CD4-positive, alpha-beta T cell treated with Interleukin-6 for 4 hours (primary cell): ENCODE results near the gene AKAIN1.
A peak's percentile ranks its signal among the peaks of the same experiment; 100 is the strongest.

Source experiments
- DNase-seq: peaks from one replicate; pipeline ENCODE4 v3.0.0-alpha.2; 2020; ENCODE audit warnings: mixed read lengths

AKAIN1 gene, protein sequence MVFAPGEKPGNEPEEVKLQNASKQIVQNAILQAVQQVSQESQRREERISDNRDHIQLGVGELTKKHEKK

DNA sequence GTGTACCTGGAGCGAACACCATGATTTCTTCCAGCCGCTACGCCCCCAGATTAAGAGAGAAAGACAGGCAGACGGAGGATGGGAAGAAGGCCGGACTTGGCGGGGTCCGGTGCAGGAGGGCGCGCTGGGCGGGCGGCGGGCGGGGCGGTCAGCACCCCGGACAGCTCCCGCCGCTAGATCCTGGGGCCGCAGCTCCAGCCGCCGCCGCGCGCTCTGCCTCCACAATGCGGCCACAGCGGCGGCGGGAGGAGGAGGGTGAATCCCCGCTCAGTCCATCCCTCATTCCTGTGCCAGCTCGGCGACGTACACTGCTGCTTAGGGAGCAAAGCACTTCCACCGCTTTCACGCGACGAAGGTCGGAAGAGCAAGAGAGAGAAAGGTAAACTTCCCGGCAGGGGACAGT is at the start of gene AKAIN1:
Gene AKAIN1 (minus strand): TSS at position 226 of the 403 bp plus-strand sequence. CDS start 204 bp downstream, at position 22.
- DNase-seq = peak; percentile 38

DNA sequence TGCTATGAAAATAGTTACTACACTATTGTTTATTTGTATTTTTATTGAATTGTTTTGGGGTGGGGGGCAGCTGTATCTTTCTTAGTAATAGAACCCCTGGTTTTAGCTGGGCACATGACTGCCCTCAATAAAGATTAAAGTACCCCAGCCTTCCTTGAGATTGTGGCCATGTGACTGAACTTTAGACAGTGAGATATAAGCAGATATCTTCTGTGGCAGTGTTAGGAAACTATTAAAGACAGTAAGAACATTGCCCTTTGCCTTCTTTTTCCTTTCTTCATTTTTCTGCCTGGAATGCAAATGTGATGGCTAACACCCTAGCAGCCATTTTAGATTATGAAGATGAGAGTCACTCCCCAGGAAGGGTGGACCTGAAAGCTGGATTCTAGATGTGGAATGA is 47.9 kb upstream of the AKAIN1 start:
- no peak for DNase-seq

DNA sequence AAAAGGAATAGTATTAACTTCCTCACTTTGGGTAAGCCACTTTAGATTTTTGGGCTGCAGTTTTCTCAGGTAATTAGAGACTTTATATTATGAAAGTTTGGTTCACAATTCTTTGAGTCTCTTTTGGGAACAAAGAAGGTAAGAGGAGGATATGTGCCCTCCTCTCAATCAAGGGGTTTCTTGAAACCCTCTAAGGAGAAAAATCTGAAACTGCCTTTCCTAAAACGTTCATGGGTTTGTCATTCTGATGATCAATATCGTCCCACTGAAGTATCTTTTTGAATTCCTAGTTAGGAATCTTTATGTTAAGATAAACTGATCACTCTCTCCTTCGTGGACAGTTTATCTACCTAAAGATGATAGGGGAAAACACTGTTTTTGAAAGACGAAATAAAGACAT is 42.4 kb upstream of the AKAIN1 start:
- no peak for DNase-seq

DNA sequence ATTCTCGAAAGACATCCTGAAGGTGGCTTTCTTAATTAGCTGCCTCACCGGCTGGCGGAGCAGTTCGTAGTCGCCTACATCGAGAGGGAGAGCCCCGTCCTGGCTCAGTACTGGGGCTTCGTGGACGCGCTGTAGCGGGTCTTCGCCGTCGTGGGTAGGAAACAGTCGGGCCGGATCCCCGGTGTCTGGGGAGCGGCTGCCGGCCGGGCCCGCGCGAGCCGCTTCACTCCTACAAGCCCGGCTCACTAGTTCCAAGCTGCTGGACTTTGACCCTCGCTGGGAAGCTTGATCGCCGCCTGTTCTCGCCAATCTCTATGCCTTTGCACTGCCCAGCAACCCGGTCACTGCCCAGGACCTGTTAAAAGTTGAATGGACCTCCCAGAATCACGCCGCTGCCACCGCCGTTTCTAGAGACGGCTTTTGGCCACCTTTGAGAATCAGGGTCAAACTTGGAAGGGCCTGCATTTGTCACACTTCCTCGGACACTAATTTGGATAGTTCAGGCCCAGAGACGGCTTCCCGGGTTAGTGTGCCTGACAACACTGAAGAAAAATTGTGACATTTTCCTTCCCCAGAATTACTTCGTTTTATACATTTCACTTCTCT is 41.4 kb upstream of the AKAIN1 start:
- peak; percentile 57 for DNase-seq

DNA sequence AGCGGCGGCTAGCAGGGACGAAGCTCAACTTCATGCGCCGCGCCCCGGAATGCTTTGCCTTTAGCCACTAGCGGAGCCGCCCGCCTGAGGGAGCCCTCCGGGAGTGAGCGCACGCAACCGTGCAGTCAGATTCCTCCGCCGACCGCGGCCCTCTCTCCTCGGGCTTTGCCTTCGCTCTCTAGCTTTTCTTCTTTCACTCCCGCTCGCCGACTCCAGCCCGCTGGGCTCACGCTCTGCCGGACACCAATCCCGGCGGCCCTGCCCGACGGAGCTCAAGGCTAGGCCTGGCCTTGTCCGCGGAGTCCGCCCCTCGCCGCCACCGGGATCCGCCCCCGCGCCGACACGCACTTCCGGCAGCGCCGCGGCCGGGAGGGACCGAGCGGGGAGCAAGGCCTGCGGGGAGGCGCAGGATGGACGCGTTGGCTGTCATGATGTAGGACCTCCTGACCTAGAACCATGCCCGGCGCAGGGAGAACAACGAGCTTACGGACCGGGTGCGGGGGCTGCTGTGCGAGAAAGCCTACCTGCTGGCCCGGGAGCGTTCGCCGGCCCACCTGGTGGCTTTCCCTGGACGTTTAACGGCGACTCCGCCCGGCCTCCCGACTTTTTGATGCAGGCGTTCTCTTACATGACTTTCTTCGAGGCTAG is 40.8 kb upstream of the AKAIN1 start:
- peak; percentile 86 for DNase-seq

DNA sequence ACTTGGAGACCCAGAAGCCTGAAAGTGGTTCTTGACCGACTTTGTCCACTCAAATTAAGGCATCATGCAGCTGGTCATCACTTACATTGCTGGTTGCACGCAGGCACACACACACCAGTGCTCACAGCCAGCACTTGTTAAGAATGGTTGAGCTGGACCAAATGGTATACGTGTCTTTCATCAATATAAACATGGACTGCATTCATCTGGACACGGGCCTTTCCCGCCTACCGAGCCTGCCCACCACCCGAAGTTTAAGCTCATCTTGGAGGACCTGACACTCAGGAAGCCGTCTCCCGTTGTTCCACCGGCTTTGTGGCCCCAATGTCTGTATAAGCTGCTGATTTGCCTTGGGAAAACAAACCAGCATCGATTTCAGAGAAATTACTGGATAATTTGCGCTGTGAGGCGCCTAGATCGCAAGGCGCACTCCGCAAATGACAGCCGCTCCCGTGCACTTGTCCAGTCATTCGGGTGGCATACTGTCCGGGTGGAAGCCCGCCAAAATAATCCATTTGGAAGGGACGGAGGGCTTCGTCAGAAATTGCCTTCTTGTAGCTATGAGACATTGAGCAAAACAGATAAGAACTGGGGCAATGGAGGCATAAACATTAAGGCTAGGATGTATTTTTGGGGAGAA is 40.1 kb upstream of the AKAIN1 start:
- DNase-seq = no peak

DNA sequence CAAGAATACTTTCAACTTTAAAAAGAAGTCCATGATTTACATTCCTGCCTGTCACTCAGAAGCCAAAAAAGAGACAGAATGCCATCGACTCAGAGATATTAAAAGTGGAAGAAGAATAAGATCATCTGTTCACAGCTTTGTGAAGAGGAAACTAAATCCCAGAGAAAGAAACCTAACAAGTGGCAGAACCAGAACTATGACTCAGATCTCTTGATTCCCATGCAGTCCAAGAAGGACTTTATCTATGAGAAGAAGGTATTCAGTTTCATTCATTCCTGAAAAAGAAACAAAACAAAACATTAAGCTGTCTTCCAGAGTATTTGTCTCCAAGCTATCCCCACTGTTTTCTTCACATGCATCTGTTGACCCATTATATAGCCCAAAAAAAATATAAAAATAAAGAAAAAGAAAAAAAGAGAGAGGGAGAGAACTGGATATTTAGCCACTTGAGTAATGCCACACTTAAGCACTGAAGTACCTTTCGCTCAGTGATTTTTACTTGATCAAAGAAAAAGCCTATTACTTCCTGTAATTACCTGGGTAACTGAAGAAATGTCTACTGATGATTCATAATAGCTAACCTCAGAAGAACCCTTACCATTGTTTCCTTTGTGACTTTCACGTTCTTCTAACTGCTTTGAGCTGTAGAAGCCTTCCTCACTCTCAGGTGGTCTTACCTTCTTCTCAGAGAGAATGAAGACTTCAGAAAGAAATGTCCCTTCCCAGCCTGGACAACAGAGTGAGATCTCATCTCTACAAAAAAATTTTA is 17.7 kb upstream of the AKAIN1 start:
- no peak for DNase-seq

DNA sequence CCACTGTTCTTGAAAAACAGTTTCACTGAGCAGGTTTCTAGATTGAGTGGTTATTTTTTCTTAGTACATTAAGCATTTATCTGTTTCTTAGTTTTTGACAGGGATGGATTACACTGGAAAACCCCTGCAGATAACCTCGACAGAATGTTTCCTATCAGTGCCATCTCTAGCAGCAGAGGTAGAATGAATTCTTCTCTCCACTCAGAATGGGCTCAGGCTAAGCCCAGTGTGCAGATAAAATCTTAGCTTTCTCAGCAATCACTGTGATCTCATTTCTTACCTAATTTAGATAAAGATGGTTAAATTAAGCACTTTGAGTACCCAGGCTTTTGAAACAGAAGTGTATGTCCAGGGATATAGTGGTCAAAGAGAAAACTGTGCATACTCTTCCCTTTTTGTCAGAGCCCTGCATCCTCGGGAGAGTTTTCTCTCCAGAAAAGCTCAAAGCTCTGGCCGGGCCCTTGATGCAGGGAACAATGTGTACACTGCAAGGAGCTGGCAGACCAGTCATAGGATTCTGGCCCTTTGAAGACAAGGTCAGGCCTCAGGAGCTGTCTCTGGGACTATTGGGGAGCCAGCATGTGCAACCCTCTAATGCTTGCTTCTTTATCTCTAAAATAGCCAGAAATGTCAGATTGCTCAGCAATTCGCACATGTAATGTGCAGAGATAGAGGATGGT is 10.6 kb upstream of the AKAIN1 start:
- DNase-seq = no peak

DNA sequence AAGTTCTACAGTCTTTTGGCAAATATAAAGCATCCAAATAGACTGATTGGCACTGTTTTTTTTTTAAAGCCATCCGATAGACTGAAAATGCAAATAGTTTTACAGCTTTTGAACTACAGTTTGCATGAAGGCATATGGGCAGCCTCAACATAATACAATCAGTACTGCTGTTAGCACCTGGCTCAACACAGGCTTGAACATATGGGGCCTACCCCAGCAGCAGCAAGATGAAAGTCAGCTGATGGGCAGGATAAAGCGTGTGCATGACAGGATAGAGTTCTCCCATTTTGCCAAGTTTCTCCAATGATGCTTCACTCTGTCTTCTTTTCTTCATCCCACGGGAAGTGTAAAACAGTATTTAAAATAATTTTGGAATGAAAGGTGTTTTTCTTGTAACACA is 1.3 kb upstream of the AKAIN1 start:
- DNase-seq = no peak

DNA sequence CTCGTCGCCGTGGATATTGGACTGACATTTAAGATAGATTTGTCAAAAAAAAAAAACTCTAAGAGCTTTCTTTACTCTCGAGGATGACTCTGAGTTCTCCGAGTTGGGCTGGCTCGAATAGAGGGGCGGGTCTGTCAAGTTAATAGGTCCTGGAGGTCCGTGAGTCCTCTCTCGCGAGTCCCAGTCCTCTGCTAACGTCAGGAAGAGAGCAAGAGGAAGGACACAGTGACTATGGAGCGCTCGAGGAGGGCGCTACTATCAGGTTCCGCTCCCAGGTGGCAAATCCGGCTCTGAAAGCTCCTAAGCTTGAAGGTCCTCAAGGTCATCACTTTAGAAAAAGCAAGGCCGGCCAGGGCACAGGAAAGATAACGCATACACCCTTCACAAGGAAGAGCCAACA is 404 bp upstream of the AKAIN1 start:
- no peak for DNase-seq

DNA sequence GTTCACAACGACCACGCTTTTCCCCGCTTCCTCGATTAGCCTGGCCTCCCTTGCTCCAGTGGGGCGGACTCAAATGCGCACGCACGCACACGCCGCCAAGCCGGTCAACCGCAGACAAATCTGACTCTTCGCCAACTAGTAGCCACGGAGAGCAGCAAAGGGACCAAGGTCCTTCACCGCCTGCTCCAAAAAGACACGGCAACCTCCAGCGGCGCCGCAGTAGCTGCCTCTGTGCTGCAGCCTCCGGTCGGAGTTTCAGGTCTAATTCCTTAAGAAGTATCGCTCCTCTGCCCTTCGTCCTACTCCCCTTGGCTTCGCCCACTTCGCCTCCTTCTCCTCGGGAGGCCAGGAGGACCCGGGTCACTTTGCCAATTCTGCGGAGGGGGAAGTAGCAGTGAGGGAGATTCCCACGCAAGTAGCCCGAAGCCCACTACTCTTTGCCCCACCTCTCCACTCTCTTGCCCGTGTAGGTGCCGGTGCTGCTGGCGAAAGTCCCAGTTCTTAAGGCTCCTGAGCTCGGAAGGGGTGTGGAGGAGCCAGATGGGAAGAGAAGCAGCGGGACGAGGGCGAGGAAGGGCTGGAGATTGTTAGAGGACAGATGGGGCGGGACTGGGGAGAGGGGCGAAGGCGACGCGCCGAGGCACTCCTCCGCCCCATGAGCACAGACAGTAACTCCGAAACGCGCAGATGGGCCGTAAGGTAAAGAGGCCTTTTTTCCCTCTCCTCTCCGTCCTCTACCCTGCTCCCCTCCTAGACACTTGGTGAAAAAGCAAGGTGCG is 615 bp downstream of the AKAIN1 start:
- no peak for DNase-seq

DNA sequence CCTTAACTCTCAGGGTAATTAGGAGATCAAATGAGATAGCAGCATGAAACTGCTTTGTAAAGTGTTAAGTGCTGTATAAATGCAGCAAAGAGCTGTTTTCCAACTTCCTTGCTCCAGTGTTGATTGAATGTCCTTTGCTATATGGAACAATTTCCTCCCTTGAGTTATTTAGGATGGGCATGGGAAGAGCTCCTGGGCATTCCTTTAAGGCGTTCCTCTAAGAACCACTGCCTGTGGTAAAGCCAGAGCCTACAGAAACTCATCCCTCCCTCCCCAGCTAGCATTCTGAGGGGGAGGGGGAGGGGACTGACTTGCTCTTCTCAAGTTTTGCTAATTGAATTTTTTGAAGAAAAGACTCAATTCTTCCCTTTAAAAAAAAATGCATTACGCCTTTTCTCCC is 1.4 kb downstream of the AKAIN1 start:
- no peak for DNase-seq

DNA sequence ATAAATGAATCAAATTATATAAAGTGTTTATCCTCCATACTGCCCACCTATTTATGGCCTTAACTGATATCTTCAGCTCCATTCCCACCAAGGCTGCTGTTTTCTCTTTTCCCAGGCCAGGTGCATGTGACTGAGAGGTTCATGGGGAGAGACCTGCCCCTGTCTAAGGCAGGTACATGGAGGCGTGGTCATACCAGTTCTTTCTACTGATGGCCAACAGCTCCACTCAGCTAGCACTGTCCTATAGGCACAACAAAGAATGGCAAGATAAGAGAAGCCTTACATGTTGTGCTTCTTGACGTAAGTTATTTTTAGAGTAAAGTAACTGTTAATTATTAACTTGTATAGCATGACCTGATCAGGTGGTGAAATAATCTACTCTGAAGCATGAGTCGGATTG is 16.8 kb downstream of the AKAIN1 start:
- DNase-seq = no peak

DNA sequence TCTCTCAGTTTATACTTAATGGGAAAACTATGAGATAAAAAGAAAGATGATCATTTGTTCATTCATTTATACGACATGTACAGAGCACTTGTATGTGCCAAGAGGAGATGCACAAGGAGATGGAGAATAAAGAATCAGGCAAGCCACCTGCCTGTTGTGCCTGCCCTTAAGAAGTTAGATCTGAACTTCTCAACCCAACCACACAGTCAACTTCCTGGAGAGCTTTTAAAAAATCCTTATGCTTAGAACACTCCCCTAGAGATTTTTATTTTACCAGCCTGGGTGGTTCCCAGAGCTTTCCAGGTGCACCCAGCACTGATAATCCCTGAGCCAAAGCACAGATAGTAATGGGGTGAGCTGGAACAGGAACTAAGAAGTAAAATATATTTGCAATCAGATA is 18.5 kb downstream of the AKAIN1 start:
- DNase-seq = no peak

DNA sequence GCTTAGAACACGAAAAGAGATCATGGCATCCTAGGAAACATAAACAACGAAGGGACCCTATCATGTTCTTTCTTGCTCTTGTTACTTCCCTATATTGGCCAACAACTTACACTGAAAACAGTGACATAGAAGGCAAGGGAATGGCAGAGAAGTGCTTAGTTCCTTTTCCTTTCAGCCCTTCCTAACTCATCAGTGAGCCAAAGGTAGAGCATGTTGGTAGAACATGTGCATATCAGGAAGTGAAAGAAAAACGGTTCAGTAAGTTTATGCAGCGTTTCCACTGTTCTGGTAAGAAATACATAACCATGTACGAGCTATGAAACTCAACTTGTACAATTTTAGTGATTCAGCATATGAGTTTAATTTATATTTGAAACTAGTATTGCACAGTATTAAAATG is 21.7 kb downstream of the AKAIN1 start:
- DNase-seq = no peak

DNA sequence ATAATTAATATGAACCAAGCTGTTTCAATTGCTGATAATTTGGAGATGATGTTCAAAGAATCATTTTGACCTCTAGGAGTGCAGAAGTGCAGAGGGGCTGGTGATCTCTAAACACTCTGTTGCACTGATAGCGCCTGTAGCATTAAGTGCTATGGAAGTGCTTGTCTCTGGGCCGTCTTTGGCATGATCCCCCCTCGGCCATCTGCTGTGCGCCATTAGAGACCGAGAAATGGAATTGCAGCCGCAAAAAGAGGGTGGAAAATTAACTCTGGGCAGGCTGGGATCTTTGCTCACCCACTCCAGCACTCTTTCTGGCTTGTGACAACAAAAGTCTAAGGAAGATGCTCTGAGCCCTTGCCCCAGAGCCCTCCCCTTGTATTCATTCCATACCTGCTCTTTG is 23.4 kb downstream of the AKAIN1 start:
- no peak for DNase-seq

DNA sequence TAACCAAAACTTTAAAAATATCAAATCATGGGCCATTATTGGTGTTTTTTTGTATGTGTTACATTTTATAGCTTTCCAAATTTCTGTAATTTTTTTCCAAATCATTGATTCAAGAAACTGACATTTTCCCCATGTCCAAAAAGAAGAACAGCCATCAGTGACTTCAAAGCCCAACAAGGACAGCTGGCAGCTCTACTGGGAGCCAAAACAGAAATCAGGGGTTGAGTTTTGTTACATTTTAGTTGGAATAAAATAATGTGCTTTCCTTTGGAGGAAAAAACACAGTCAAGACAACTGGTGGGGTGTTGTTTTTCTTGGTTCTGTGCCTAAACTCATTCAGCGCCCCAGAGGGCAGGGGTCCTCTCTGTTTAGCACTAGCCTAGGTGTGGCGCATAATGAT is 23.8 kb downstream of the AKAIN1 start:
- DNase-seq = no peak

DNA sequence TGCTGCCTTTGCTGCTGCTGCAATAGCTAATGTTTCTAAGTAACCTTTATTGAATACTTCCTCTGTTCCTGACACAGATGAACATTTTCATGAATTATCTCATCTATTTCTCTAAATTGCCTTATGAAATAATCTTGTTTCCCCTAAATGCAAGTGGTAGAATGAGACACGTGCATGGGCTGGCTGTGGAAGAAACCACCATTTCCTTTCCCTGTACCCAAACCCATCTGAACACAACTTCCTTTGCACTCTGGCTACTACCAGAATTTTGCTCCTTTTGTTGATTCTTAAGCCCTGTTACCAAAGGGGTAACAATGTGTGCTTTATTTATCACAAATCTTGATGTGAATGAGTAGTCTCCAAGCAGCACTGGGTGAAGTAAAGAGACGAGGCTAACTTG is 29.2 kb downstream of the AKAIN1 start:
- DNase-seq = peak; percentile 50

DNA sequence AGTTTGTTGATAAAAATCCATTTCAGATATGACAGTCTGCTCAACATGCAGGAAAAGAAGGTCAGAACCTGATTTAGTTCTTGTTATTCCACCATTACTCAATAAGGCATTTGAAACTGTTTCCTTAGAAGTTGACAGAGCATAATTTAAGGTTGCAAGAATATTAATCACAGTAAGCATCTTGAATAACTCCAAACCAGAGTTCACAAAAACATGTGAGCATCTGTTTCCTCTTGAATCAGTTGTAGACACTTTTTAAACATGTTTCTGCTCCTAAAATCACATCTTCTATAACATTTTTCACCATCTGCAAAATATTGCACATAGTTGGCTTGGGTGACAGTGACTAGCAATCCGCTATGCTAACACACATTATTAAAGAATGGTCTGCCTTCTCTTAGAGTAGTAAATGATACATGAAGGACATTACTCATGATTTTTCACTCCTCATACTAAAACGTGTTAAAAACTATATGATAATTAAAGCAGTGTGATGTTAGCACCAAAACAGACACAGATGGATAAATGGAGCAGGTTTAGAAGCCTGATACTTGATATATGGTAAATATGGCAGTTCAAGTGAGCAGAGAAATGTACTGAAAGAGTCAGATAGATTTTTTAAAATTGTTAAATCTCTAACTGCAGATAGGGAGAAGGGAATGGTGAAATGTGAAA is 30.3 kb downstream of the AKAIN1 start:
- no peak for DNase-seq

DNA sequence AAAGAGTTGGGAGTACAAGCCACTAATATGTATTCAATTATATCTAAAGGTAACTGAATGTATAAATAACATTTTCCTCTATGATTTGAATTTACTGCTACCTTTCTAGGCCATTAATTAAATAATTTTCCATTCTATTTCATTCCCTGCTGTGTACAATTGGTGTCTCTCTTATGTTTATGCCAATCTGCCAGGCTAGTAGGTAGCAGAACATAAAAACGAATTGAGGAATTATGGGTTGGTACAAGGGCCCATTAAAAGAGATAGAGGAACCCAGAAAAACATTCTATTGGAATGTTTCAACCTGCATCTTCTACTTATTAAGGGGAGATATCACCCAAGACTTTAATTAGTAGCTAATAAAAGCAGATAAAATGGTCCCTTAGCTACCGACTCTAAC is 32.2 kb downstream of the AKAIN1 start:
- no peak for DNase-seq

DNA sequence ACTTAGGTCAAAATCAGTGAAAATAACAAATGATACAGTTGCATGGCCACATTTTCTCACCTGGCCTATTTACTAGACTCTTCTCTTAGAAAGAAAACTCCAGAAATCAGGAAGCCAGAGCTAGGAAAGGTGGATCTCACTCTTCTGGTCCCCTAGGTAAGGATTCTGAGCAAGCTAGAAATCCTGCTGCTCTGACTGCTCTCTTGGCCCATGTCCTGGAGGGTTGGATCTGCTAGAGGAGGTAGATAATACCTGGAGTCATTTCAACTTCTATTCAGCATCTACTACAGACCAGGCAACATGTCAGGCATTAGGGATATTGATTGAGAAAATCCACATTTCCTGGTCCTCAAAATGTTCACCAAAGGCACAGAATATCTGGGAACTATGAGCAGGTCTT is 34.9 kb downstream of the AKAIN1 start:
- DNase-seq = no peak

DNA sequence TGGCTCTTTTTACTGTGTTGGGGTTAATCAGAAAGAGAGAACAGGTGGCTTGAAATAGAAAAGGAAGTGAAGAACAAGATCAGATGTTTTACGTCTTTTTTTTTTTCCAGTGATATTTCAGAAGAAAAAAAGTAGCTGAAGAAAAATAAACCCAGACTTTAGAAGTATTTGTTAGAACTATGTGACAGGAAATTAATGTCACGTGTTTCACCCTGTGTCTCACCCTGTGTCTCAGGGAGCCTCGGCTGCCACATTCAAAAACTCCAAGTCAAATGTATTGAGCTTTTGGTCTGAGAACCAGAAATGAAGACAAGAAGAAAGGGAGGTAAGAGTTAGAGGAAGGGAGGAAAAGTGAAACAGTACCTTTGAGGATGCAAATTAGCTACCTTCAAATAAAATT is 38.0 kb downstream of the AKAIN1 start:
- DNase-seq = peak; percentile 65
